Measurements from ENCODE around the gene MTM1. TPM values are rescaled to one million over a fixed set of nuclear protein-coding genes. Genes with fewer than 3 reads are reported as not detected.

MTM1 gene
- total RNA-seq, 4 donors from 2014 or later = 12.7 to 73.2 (median 44.7) TPM

GRCh38 chrX:150527108-150527507 is 41.3 kb upstream of the MTM1 start:
- in situ Hi-C loops (cut with MboI; ENCODE audit: low pct_ligation_motif_present in 1 of 4, low pct_unique_long_range_greater_than_20kb in 1 of 4, low sequenced_read_pairs in 3 of 4) (no loop called here), intact Hi-C loops (cut with DNase I; ENCODE audit: low total_unique reads) (no loop called here)
- Histone ChIP-seq H3K27me3 (no peaks in the 10 kb centered on the region), H3K27ac (no peak overlapping the region), H3K36me3 (no peaks in the 10 kb centered on the region), H3K4me1 (no peaks in the 10 kb centered on the region), H3K9me3 (no peaks in the 10 kb centered on the region), H3K4me3 (no peak overlapping the region)
- 68% methylated on average over 3 of the region's 3 CpGs; no CpG with 5 or more reads in 1 of the 2 donors for WGBS, 2 donors (ENCODE audit: low coverage in 1 of 2)
- TF ChIP-seq CTCF (IDR thresholded peaks at IDR 0.05) (no peak), POLR2AphosphoS5 (IDR thresholded peaks at IDR 0.05) (no peak), EP300 (IDR thresholded peaks at IDR 0.05; ENCODE audit: low read depth) (no peak), POLR2A (IDR thresholded peaks at IDR 0.05) (no peak)
- DNase-seq = no peak

GRCh38 chrX:150529587-150529986 is 38.8 kb upstream of the MTM1 start:
- no peak overlapping the region for H3K27ac ChIP-seq
- H3K36me3 ChIP-seq = no peaks in the 10 kb centered on the region
- DNase-seq = no peak
- H3K27me3 ChIP-seq = no peaks in the 10 kb centered on the region
- no peaks in the 10 kb centered on the region for H3K4me1 ChIP-seq
- 90 to 92% methylated on average over 2 to 3 of the region's 3 CpGs for WGBS, 2 donors (ENCODE audit: low coverage in 1 of 2)
- TF ChIP-seq POLR2AphosphoS5 (IDR thresholded peaks at IDR 0.05) = no peak
- no peak for TF ChIP-seq EP300 (IDR thresholded peaks at IDR 0.05; ENCODE audit: low read depth)
- TF ChIP-seq POLR2A (IDR thresholded peaks at IDR 0.05) = no peak
- no peak for TF ChIP-seq CTCF (IDR thresholded peaks at IDR 0.05)
- no peaks in the 10 kb centered on the region for H3K9me3 ChIP-seq
- H3K4me3 ChIP-seq = no peak overlapping the region
- in situ Hi-C loops (cut with MboI; ENCODE audit: low pct_ligation_motif_present in 1 of 4, low pct_unique_long_range_greater_than_20kb in 1 of 4, low sequenced_read_pairs in 3 of 4) (no loop called here), intact Hi-C loops (cut with DNase I; ENCODE audit: low total_unique reads) (no loop called here)

- intact Hi-C loops (cut with DNase I; ENCODE audit: low total_unique reads) = no loop called here
- Histone ChIP-seq H3K4me3 (no peak overlapping the region), H3K9me3 (no peaks in the 10 kb centered on the region), H3K27ac (no peak overlapping the region), H3K27me3 (no peaks in the 10 kb centered on the region), H3K36me3 (no peaks in the 10 kb centered on the region), H3K4me1 (no peaks in the 10 kb centered on the region)
- no peak for TF ChIP-seq POLR2AphosphoS5 (IDR thresholded peaks at IDR 0.05)
- no peak for TF ChIP-seq CTCF (IDR thresholded peaks at IDR 0.05)
- no peak for TF ChIP-seq EP300 (IDR thresholded peaks at IDR 0.05; ENCODE audit: low read depth)
- TF ChIP-seq POLR2A (IDR thresholded peaks at IDR 0.05) = no peak
- WGBS, 2 donors (ENCODE audit: low coverage in 1 of 2) = 75% methylated on average over 7 of the region's 7 CpGs; no CpG with 5 or more reads in 1 of the 2 donors
- in situ Hi-C loops (cut with MboI; ENCODE audit: low pct_ligation_motif_present in 1 of 4, low pct_unique_long_range_greater_than_20kb in 1 of 4, low sequenced_read_pairs in 3 of 4) = no loop called here
- no peak for DNase-seq
These were observed 37.6 kb upstream of the MTM1 start for GRCh38 chrX:150530821-150531220.

GRCh38 chrX:150531467-150531866 is 37.0 kb upstream of the MTM1 start:
- H3K4me1 ChIP-seq = no peaks in the 10 kb centered on the region
- 86% methylated on average over 4 of the region's 4 CpGs; no CpG with 5 or more reads in 1 of the 2 donors for WGBS, 2 donors (ENCODE audit: low coverage in 1 of 2)
- no peaks in the 10 kb centered on the region for H3K36me3 ChIP-seq
- in situ Hi-C loops (cut with MboI; ENCODE audit: low pct_ligation_motif_present in 1 of 4, low pct_unique_long_range_greater_than_20kb in 1 of 4, low sequenced_read_pairs in 3 of 4) (no loop called here), intact Hi-C loops (cut with DNase I; ENCODE audit: low total_unique reads) (no loop called here)
- no peak for DNase-seq
- H3K27me3 ChIP-seq = no peaks in the 10 kb centered on the region
- no peak overlapping the region for H3K27ac ChIP-seq
- H3K9me3 ChIP-seq = no peaks in the 10 kb centered on the region
- H3K4me3 ChIP-seq = no peak overlapping the region
- TF ChIP-seq EP300 (IDR thresholded peaks at IDR 0.05; ENCODE audit: low read depth) = no peak
- TF ChIP-seq POLR2AphosphoS5 (IDR thresholded peaks at IDR 0.05) = no peak
- no peak for TF ChIP-seq CTCF (IDR thresholded peaks at IDR 0.05)
- no peak for TF ChIP-seq POLR2A (IDR thresholded peaks at IDR 0.05)
